ENCODE measurements around the gene ZMIZ1. TPM values are rescaled to one million over a fixed set of nuclear protein-coding genes. Genes with fewer than 3 reads are reported as not detected.

Gene ZMIZ1
- total RNA-seq, 1 experiment from 2014 or later, result 28.4 TPM

DNA sequence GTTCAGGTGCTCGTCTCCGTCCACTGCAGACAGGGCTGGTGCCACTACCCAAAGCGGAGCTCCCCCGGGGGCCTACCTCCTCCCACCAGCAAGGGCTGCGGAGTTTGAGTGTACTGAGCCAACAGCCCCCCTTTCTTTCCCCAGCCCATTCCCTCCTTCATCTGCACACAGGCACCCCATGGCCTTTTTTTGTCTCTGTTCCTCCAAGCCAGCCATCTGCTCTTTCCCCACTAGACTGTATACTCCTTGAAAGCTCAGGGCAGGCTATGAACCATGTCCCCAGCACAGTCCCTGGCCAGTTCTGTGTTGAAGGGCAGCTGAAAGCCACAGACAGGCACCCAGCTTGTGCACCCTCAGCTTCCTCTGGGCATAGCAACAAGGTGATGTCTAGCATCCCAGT lies 99.4 kb downstream of the ZMIZ1 start:
- no peak overlapping the region for H2AFZ ChIP-seq (ENCODE audit: low read depth, low read length, poor library complexity, severe bottlenecking)
- POLR2A ChIA-PET, result no interaction called here
- RAD21 ChIA-PET (ENCODE audit: low non-redundant PET in 1 of 2, low total read pairs in 2 of 2, uncharacterized antibody in 2 of 2, unreplicated experiment in 2 of 2), result no interaction called here
- intact Hi-C loops (cut with micrococcal nuclease), result no loop called here
- H3K9me3 ChIP-seq (ENCODE audit: control insufficient read depth in 1 of 2, insufficient read depth in 1 of 2, low read depth in 1 of 2, low read length in 2 of 2), result no peaks in the 10 kb centered on the region
- H3K4me1 ChIP-seq (ENCODE audit: control insufficient read depth in 1 of 2, insufficient read depth in 2 of 2, low read length in 2 of 2), result peaks cover 0 to 28% of the 10 kb centered on the region in 2 experiments; a peak in 2 of 4 replicates
- ATAC-seq, result no peak
- no peak for DNase-seq (ENCODE audit: low read depth, low spot score)
- H3K9me2 ChIP-seq (ENCODE audit: insufficient read depth), result no peaks in the 10 kb centered on the region
- TF ChIP-seq ZFX (IDR thresholded peaks at IDR 0.05), result no peak
- no peak for TF ChIP-seq ELF1 (IDR thresholded peaks at IDR 0.05; ENCODE audit: borderline replicate concordance, low read depth)
- no peak for TF ChIP-seq EGR1 (IDR thresholded peaks at IDR 0.05; ENCODE audit: low read depth)
- TF ChIP-seq SRF (IDR thresholded peaks at IDR 0.05; ENCODE audit: low read depth), result no peak
- no peak for TF ChIP-seq SIN3A (IDR thresholded peaks at IDR 0.05; ENCODE audit: low read depth)
- TF ChIP-seq, protein P1, sequence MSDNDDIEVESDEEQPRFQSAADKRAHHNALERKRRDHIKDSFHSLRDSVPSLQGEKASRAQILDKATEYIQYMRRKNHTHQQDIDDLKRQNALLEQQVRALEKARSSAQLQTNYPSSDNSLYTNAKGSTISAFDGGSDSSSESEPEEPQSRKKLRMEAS (IDR thresholded peaks at IDR 0.05), result no peak
- TF ChIP-seq, protein P2, sequence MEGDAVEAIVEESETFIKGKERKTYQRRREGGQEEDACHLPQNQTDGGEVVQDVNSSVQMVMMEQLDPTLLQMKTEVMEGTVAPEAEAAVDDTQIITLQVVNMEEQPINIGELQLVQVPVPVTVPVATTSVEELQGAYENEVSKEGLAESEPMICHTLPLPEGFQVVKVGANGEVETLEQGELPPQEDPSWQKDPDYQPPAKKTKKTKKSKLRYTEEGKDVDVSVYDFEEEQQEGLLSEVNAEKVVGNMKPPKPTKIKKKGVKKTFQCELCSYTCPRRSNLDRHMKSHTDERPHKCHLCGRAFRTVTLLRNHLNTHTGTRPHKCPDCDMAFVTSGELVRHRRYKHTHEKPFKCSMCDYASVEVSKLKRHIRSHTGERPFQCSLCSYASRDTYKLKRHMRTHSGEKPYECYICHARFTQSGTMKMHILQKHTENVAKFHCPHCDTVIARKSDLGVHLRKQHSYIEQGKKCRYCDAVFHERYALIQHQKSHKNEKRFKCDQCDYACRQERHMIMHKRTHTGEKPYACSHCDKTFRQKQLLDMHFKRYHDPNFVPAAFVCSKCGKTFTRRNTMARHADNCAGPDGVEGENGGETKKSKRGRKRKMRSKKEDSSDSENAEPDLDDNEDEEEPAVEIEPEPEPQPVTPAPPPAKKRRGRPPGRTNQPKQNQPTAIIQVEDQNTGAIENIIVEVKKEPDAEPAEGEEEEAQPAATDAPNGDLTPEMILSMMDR (IDR thresholded peaks at IDR 0.05 in 2 of 3, conservative IDR thresholded peaks at IDR 0.05 in 1 of 3; ENCODE audit: borderline replicate concordance in 1 of 3, insufficient read depth in 1 of 3, low read depth in 2 of 3, low read length in 2 of 3), result no peak
- no peak for TF ChIP-seq TCF7L2 (IDR thresholded peaks at IDR 0.05; ENCODE audit: borderline replicate concordance, extremely low read depth, insufficient read depth, insufficient read length)
- TF ChIP-seq JUND (IDR thresholded peaks at IDR 0.05), result no peak
- TF ChIP-seq ZNF274 (IDR thresholded peaks at IDR 0.05; ENCODE audit: low read depth, low read length), result no peak
- no peak for TF ChIP-seq CBX3 (IDR thresholded peaks at IDR 0.05; ENCODE audit: low read depth)
- TF ChIP-seq, protein P3, sequence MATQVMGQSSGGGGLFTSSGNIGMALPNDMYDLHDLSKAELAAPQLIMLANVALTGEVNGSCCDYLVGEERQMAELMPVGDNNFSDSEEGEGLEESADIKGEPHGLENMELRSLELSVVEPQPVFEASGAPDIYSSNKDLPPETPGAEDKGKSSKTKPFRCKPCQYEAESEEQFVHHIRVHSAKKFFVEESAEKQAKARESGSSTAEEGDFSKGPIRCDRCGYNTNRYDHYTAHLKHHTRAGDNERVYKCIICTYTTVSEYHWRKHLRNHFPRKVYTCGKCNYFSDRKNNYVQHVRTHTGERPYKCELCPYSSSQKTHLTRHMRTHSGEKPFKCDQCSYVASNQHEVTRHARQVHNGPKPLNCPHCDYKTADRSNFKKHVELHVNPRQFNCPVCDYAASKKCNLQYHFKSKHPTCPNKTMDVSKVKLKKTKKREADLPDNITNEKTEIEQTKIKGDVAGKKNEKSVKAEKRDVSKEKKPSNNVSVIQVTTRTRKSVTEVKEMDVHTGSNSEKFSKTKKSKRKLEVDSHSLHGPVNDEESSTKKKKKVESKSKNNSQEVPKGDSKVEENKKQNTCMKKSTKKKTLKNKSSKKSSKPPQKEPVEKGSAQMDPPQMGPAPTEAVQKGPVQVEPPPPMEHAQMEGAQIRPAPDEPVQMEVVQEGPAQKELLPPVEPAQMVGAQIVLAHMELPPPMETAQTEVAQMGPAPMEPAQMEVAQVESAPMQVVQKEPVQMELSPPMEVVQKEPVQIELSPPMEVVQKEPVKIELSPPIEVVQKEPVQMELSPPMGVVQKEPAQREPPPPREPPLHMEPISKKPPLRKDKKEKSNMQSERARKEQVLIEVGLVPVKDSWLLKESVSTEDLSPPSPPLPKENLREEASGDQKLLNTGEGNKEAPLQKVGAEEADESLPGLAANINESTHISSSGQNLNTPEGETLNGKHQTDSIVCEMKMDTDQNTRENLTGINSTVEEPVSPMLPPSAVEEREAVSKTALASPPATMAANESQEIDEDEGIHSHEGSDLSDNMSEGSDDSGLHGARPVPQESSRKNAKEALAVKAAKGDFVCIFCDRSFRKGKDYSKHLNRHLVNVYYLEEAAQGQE (IDR thresholded peaks at IDR 0.05; ENCODE audit: low read depth), result no peak
- no peak for TF ChIP-seq ZBTB33 (IDR thresholded peaks at IDR 0.05; ENCODE audit: extremely low read depth, insufficient replicate concordance, low read length)
- no peak overlapping the region for H3K4me2 ChIP-seq (ENCODE audit: low read length)
- H3K9ac ChIP-seq (ENCODE audit: low read length), result no peak overlapping the region
- no peaks in the 10 kb centered on the region for H3K79me2 ChIP-seq (ENCODE audit: insufficient read depth, low read length)
- no peak overlapping the region for H3K4me3 ChIP-seq (replicated peaks in 1 of 2; ENCODE audit: low read depth in 1 of 2, low read length in 2 of 2)
- CTCF ChIA-PET, result no interaction called here
- H3K27me3 ChIP-seq (ENCODE audit: insufficient read depth, low read length), result no peaks in the 10 kb centered on the region
- BruUV-seq (replicated peaks), result no TSS peak
- no peaks in the 10 kb centered on the region; a peak in 1 of 4 replicates for H3K36me3 ChIP-seq (ENCODE audit: control insufficient read depth in 1 of 2, insufficient read depth in 2 of 2, low read length in 2 of 2)
- H3K27ac ChIP-seq (ENCODE audit: low read depth, low read length), result no peak overlapping the region
- H4K20me1 ChIP-seq (ENCODE audit: insufficient read depth), result no peaks in the 10 kb centered on the region
